ENCODE measurements around the gene GTF3C5.

DNA sequence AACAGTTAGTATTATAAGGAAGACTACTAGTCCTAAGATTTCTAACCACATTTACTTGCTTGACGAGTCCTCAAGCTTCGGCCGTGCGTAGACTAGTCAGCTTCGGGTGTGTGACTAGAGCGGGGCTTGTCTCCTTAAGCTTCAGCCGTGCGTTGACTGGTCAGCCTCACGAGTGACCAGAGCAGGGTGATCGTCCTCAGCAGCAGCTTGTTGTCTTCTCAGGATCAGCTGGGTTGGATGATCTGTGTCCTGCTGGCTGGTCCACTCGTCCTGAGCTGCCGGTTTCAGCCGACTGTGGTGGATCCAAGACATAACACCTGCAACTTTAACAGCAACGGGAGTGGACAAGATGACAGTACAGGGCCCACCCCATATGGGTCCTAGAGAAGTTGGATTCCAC lies 47.7 kb downstream of the GTF3C5 start:
- TF ChIP-seq, protein P1, sequence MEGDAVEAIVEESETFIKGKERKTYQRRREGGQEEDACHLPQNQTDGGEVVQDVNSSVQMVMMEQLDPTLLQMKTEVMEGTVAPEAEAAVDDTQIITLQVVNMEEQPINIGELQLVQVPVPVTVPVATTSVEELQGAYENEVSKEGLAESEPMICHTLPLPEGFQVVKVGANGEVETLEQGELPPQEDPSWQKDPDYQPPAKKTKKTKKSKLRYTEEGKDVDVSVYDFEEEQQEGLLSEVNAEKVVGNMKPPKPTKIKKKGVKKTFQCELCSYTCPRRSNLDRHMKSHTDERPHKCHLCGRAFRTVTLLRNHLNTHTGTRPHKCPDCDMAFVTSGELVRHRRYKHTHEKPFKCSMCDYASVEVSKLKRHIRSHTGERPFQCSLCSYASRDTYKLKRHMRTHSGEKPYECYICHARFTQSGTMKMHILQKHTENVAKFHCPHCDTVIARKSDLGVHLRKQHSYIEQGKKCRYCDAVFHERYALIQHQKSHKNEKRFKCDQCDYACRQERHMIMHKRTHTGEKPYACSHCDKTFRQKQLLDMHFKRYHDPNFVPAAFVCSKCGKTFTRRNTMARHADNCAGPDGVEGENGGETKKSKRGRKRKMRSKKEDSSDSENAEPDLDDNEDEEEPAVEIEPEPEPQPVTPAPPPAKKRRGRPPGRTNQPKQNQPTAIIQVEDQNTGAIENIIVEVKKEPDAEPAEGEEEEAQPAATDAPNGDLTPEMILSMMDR (IDR thresholded peaks at IDR 0.05), result no peak
- TF ChIP-seq POLR2A (IDR thresholded peaks at IDR 0.05) (no peak), POLR2AphosphoS5 (IDR thresholded peaks at IDR 0.05) (no peak)

Data from prostate gland (tissue), 2 donors.